Astrocyte (in vitro differentiated cells and primary cell): ENCODE measurements around the gene ZNF516.

Source experiments
- CTCF ChIP-seq: IDR thresholded peaks from 2 replicates; pipeline ENCODE4 v1.5.1; 2011; ENCODE audit warnings: low read depth, mild to moderate bottlenecking, inconsistent platforms, low read length, moderate library complexity; ENCODE audit not compliant: insufficient read depth
- EZH2 ChIP-seq: IDR thresholded peaks from 2 replicates; pipeline ENCODE4 v1.6.1; 2012; ENCODE audit warnings: mild to moderate bottlenecking, low read length, inconsistent platforms; ENCODE audit not compliant: insufficient read depth

GRCh38 chr18:76522122-76522503 lies 27.1 kb upstream of the ZNF516 start:
- TF ChIP-seq CTCF (no peak), EZH2 (no peak)
